DND-41 (cell line): ENCODE data around the gene HLCS.

Experiments
- CTCF ChIP-seq: IDR thresholded peaks from 2 replicates; pipeline ENCODE4 v1.5.1; 2012; ENCODE audit warnings: borderline replicate concordance, low read length, moderate library complexity, mild to moderate bottlenecking; ENCODE audit not compliant: poor library complexity, severe bottlenecking; ENCODE audit errors: extremely low read depth
- EZH2 ChIP-seq: IDR thresholded peaks from 3 replicates; pipeline ENCODE4 v1.6.1; 2012; ENCODE audit warnings: borderline replicate concordance, low read depth, mild to moderate bottlenecking, moderate library complexity, low read length, inconsistent platforms; ENCODE audit not compliant: severe bottlenecking

- TF ChIP-seq EZH2 (no peak), CTCF (no peak)
These were observed 15.7 kb upstream of the HLCS start for GRCh38 chr21:36981977-36982700.
